ENCODE results near the gene WFIKKN2.
A peak's percentile ranks its signal among the peaks of the same experiment; 100 is the strongest.

The WFIKKN2 gene

DNA sequence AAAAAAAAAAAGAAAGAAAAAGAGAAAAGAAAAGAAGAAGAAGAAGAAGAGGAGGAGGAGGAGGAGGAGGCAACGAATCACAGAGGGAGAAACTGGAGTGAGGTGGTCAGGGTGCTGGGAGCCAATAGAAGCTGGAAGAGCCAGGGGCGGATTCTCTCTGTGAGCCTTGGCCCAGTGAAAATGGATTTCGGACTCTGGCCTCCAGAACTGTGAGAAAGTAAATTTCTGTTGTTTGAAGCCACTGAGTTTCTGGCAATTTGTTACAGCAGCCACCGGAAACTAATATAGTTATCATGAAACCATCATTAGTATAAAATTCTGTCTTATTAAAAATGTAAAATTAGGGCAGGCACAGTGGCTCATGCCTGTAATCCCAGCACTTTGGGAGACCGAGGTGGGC, 27.7 kb upstream of the WFIKKN2 start:
- no peak for DNase-seq (ENCODE audit: extremely low read depth in 1 of 2, low read depth in 1 of 2)

DNA sequence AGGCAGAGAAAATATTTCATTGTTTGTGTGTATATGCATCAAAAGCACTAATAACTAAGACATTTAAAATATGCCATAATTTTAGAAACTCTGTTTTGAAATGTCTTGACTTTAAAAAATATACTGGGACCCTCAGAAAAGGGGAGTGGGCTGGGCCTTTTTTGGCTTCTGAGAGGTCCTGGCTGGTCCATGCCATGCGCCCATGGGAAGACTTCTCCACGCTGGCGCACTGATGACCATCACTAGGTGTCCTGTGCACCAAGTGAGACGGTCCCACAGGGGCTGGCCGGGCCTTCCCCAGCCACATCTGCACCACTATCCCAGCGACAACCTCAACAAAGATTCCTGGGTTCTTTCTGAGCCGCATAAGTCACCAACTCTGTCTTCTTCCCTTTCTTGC, 27.0 kb upstream of the WFIKKN2 start:
- DNase-seq (ENCODE audit: extremely low read depth in 1 of 2, low read depth in 1 of 2) = no peak

DNA sequence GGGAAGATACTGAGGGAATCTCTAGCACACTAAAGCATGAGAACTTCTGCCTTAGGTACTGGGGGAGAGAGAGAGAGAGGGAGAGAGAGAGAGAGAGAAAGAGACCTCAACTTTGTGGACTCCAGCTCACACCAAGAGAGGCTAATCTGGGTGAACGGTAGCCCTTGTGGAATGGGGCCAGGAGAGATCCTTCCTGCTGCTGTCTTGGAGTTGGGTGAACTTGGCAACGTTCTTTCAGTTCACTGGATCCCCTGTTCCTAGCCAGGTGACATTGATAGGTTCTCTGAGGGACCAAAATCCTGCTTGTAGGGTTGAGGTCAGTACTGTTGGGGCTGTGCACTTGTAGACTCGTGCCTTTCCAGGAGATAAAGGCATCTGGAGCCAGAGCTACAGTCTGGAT, 26.5 kb upstream of the WFIKKN2 start:
- DNase-seq (ENCODE audit: extremely low read depth in 1 of 2, low read depth in 1 of 2) = no peak

DNA sequence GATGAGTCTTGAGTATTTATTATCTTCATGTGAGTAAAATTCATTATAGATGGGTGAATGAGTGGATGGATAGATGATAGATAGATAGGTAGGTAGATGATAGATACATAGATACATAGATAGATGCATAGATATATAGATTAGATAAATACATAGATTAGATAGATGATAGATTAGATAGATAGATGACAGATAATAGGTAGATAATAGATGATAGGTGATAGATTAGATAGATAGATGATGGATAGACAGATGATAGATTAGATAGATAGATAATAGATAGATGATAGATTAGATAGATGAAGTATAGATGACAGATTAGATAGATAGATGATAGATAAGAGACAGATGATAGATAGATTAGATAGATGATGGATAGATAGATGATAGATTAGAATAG, 21.8 kb upstream of the WFIKKN2 start:
- DNase-seq (ENCODE audit: extremely low read depth in 1 of 2, low read depth in 1 of 2) = no peak

DNA sequence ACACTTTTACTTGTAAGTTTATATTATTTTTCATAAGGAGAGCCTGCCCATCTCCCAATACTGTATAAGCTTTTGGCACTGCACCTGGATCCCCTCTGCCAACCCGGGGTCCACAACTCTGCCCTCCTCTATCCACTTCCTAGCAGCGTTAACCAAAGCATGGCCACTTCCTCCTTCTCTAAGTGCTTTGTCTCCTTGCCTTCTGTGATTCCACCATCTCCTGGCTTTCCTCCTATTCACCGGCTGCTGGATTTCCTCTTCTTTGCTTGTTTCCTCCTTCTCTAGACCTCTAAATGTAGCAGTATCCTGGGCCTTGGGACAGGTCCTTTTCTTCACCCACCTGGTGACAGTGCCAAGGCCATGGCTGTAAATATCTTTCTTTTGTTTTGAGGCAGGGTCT, 20.0 kb upstream of the WFIKKN2 start:
- DNase-seq (ENCODE audit: extremely low read depth in 1 of 2, low read depth in 1 of 2) = no peak

DNA sequence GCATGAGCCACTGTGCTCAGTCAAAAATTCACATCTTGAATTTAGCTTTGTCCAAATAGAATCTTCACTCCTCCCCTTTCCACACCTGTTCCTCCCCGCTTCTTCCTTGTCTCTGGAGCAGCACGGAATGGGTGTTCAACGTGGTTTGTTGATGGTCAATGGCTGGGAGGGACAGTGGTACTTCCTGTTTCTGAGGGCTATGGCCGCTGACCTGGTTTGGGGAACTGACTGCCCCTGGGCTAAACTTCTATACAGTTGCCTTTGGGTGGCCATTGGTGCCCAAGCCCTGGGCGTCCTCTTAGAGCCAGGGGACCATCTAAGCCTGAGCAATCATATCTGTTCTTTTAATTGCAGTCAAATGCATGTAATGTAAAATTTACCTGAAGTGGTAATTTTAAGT, 19.1 kb upstream of the WFIKKN2 start:
- DNase-seq (ENCODE audit: extremely low read depth in 1 of 2, low read depth in 1 of 2) = no peak

DNA sequence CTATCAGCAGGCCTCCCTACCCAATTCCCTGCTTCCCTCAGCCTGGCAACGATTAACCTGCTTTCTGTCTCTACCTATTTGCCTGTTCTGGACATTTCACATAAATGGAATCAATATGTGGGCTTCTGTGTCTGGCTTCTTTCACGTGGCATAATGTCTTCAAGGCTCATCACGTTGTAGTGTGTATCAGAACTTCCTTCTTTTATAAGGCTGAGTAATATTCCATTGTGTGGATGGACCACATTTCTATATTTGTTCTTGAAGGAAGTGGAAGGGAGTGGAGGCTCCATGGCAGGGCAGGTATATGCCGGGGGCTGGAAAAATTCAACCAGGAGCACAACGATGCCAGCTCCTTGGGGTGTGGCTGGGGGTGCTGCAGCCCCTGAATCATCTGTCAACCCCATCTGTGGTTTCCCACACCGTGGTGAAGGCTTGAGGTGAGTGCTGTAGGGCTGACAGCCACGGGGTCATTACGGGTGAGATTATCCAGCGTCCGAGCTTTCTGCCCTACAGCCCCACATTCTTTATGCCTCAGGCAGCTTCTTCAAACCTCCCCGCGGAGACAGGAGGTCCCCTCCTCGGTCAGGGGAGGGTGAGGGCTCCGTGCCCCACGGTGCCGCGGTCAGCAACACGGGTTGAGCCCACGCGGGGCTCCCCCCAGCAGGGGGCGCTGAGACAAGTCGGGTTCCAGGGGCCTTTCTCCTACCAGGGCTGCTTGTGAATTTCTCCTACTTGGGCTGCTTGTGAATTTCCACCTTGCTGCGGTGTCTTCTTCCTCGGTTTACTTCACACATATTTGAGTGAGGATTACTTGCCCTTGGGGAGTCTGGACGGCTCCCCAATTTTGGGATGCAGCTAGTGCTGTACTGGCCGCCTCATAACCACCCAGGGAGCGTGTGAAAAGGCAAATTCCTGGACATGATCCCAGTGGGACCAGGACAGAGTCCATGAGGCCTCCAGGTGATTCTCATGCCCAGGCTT, 18.3 kb upstream of the WFIKKN2 start:
- DNase-seq (ENCODE audit: extremely low read depth in 1 of 2, low read depth in 1 of 2) = peak; percentile 6 to 45

DNA sequence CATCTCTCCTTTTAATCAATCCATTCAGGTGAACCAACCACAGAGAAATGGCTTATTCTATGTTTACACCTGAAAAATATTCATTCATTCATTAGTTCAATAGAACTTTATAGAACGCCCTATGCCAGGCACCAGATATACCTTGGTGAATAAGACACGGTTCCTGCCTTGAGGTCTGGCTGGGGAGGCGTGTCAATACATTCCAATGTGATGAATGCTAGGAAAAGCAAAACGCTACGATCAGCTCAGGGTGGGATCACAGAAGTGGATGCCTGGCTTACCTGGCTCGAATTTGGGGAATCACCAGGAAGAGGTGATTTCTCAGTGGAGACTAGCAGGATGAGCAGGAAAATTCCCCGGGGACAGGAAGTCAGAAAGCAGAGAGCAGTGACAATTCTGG, 17.5 kb upstream of the WFIKKN2 start:
- no peak for DNase-seq (ENCODE audit: extremely low read depth in 1 of 2, low read depth in 1 of 2)

DNA sequence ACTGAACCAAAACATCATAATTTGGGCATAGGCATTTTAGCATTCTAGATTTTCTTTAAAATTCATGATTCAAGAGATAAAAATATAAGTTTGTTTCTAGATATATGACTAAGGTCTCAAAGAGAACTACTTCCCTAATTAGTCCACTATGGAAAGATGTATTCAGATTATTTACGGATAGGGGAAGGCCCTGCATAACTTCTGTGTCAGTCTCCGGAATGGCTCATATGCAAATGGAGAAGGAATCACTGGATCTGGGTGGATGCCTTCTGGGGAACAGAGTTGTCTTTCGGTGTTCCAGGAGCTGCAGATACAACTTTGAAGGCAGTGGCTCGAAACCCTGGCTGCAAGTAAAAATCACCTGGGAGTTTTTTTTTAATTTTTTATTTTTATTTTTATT, 17.1 kb upstream of the WFIKKN2 start:
- DNase-seq (ENCODE audit: extremely low read depth in 1 of 2, low read depth in 1 of 2) = no peak

DNA sequence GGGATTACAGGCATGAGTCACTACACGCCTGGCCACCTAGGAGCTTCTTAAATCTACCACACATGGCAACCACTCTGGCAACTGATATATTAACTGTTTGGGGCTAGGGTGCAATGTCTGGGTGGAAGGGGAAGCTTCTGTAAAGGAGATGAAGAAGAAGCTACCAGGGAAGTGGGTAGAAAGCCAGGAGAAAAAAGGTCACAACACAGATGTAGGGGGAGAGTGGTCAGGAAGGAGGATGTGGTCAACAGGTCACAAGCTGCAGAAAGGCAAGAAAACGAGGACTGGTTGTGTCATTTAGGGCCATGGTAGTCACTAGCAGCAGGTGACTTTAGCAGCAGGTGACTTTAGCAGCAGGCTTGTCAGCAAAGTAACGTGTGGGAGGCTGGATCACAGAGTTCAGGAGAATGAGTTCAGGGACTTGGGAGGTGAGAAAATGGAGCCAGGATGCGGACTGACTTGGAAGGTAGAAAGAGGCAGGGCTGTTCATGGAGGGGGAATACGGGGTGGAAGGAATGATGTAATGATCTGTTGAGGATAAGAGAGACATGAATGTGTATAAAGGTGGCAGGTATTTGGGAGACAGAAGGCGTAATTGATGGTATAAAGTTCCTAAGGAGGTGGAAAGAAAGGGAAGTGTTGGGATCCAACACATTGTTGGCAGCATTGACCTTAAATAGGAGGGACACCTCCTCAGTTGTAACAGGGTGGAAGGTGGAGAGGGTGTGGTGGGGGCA, 16.3 kb upstream of the WFIKKN2 start:
- no peak for DNase-seq (ENCODE audit: extremely low read depth in 1 of 2, low read depth in 1 of 2)

DNA sequence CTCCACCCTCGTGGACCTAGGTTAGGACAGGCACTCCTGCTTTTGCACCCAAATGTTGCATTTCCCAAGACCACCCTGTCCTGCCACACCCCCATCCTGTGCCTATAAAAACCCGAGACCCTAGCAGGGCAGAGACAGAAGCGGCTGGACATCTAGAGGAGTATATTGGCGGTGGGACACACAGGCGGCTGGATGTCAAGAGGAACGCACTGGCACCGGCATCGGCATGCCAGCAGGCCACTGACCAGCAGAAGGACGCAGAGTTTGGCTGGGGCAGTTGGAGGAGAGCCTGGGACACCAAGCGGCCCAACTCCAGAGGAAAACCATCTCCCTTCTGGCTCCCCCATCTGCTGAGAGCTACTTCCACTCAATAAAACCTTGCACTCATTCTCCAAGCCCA, 14.7 kb upstream of the WFIKKN2 start:
- DNase-seq (ENCODE audit: extremely low read depth in 1 of 2, low read depth in 1 of 2) = no peak

DNA sequence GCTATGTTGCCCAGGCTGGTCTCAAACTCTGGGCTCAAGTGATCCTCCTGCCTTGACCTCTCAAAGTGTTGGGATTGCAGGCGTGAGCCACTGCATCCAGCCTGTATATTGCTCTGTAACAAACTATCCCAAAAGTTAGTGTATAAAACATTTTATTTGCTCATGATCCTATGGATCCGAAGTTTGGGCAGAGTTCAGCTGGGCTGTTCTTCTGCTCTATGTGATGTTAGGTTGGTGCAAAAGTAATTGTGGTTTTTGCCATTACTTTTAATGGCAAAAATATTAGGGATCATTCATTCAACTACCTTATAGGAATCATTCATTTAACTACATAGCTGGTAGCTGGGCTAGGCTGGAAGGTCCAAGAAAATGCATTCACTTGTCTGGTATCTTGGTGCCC, 12.8 kb upstream of the WFIKKN2 start:
- DNase-seq (ENCODE audit: extremely low read depth in 1 of 2, low read depth in 1 of 2) = no peak

DNA sequence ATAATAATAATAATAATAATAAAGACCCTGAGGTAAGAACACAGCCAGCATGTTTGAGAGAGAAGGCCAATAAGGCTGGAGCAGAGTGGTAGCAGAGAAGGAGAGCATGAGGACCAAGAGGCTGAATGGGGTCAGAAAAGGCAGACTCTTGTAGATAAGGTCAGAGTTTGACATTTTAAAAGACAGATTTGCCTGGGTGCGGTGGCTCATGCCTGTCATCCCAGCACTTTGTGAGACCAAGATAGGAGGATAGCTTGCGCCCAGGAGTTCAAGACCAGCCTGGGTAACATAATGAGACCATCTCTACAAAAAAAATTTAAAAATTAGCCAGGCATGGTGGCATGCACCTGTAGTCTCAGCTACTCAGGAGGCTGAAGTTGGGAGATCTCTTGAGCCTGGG, 11.0 kb upstream of the WFIKKN2 start:
- DNase-seq (ENCODE audit: extremely low read depth in 1 of 2, low read depth in 1 of 2) = no peak

DNA sequence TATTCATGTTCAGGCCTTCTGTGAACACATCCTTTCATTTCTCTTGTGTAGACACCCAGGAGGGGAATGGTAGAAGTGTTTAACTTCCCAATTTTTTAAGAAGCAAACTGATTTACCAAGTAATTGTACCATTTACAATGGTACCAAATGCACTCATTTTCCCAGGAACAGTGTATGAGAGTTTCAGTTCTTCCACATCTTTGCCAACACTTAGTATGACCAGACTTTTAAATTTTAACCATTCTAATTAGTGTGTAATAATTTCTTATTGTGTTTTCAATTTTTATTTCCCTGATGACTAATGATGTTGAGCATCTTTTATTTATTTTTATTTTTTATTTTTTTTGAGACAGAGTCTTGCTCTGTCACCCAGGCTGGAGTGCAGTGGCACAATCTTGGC, 10.2 kb upstream of the WFIKKN2 start:
- DNase-seq (ENCODE audit: extremely low read depth in 1 of 2, low read depth in 1 of 2) = no peak

DNA sequence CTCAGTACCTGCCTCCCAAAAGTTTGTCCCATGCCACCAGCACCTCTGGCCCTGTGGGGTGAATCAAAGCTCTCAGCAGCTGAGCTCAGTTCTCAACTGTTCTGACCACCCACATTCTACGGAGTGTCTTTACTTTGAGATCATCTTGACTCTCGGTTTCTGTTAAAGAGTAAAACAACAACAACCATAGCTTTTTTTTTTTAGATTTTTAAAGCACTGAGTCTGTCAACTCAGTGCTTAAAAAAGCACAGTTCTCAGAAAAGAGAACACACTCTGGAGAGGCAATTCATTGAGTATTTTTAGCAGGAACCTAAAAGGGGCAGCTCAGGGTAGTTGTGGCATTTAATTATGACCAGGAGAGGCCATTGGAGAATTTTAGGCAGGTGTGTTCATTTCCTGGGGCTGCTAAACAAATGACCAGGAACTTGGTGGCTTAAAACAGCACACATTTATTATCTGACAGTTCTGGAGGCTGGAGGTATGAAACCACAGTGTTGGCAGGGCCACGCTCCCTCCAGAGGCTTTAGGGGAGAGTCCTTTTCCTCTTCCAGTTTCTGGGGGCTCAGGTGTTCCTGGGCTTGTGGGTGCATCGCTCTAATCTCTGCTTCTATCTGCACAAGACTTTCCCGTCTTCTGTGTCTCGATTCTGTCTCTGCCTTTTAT, 6.7 kb upstream of the WFIKKN2 start:
- no peak for DNase-seq (ENCODE audit: extremely low read depth in 1 of 2, low read depth in 1 of 2)

DNA sequence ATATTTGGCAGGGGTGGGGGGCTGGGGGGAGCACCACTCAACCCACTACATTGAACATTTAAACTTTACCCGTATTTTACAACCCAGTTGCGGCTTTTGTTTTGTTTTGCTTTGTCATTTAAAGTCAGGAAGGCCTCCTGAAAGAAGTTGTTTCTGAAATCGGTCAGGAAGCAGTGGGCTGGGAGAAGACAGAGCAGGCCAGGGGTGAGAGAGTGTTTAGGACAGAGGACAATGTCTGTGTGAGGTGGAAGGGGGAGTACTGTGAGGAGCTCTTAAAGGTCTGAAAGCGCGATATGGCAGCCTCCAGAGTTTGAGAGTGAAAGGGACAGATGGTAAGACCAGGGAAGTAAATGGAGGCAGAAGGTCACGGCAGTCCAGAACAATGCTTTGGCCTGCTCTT, 6.1 kb upstream of the WFIKKN2 start:
- DNase-seq (ENCODE audit: extremely low read depth in 1 of 2, low read depth in 1 of 2) = no peak

DNA sequence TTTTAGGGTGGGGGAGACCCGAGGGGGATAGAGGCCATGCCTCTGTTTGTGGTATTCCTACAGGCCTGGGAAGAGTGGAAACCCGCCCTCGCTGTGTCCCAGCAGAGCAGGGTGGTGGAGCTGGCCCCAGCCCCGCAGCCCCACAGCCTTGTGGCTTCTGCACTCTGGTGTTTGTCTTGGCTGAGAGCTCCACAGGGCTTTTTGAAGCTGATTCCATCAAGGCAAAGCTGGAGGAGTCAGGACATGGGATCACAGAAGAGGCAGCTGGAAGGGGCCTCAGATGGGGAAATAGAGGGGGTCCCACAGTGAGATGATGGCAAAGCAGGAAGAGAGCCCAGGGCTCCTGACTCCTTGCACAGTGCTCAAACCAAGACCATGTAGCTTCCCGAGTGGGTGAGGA, 5.0 kb upstream of the WFIKKN2 start:
- no peak for DNase-seq (ENCODE audit: extremely low read depth in 1 of 2, low read depth in 1 of 2)

DNA sequence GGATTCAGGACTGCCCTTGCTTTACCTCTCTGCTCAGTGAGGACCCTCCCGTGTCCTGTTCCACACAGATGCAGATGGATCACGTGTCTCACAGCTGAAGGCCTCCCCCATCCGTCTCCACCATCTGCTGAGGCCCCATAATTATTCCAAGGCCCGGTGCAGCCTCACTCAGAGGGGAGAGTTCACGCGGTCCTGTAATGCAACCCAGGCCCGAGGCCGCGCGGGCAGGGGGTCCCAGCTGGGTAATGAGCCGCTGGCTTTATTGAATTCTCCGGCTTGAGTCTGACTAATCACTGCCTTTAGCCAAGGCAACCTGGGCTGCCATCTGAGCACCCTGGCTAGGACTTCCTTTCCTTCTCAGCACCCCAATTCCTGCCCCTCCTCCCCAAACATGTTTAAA, 4.4 kb upstream of the WFIKKN2 start:
- DNase-seq (ENCODE audit: extremely low read depth in 1 of 2, low read depth in 1 of 2) = no peak

DNA sequence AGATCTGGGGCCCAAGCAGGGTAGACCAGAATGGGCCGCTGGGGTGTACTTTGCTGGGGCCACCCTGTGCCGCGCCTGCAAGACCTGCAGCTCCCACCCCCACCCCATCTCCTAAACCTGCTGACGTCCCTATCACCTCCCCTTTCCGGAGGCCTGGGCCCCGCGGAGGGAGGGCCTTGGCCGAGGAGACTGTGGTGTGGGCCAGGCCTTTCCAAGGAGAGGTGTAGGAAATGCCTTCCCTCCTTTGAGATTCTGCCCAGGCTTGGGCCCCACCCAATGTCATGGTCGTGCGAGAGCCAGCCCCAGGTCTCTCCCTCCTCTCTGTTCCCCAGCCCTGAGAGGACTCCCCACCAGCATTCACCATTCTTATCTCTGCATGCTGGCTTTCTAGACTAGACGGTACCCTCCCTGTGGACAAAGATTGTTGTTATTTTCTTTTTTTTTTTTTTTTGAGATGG, 3.9 kb upstream of the WFIKKN2 start:
- DNase-seq (ENCODE audit: extremely low read depth in 1 of 2, low read depth in 1 of 2) = no peak

DNA sequence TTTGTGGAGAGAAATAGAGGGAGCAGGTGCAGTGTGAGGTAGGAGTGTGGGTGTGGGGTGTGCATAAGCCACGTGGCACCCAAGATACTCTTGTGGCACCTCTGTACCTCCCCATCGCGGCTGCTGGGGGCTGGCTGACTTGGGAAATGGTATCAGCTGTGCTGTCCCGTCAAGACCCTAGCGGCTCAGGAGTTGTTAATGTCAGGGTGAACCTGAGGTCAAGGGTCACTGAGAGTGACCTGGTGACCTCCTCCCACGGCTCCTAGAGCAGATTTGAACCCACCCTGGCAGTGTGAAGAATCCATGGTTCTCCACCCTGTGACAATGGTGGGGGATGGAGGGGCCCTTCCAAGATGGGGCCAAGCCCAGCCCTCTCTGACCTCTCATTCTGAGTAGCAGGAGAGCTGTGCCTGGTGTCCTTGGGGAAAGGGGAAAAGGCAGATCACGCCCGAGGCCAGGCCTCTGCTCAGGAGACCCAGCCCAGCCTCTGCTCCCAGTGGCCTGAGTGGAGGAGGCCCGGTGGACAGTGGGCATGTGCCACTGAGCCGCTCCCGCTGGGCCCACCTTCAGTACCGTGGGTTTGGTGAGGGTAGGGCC, 3.0 kb upstream of the WFIKKN2 start:
- no peak for DNase-seq (ENCODE audit: extremely low read depth in 1 of 2, low read depth in 1 of 2)

DNA sequence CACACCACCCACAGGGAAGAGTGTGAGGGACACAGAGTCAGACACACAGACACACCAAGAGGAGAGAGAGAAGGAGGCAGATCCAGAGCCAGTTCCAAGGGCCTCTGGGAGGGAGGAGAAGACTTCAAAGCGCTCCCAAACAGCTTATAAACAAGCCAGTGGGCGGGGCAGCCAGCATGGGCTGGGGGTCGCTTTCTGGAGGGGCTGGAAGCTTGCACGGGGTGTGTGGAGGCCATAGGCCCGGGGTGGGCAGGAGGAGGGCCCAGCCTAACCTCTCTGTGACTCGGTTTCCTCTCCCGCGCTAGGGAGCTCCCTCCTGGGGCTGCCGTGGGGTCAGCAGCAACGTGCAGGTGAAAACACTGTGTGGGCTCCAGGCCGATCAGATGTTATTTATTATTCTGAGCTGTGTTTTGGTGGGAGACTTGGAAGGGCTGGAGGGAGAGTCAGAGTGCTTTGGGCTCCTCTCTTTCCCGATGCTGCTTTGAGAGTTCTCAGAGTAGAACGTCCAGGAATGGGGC, 2.5 kb upstream of the WFIKKN2 start:
- DNase-seq (ENCODE audit: extremely low read depth in 1 of 2, low read depth in 1 of 2) = no peak
